ENCODE data around the gene CRYBA2.

- no peak for TF ChIP-seq CTCF (IDR thresholded peaks at IDR 0.05)
- TF ChIP-seq POLR2A (IDR thresholded peaks at IDR 0.05): no peak
Measured at GRCh38 chr2:219038600-219038999, 45.4 kb upstream of the CRYBA2 start.

Measured in lower leg skin (tissue), 3 donors.